HG02623 (cell line): ENCODE measurements around the gene FMO4.
"Not testable (repeated sequence)": the region's sequence is repeated elsewhere in the genome, so short reads cannot be mapped to it uniquely, and the experiment has no call there.

Experiments used
- ATAC-seq: cut with Tn5 transposase; IDR thresholded peaks from one replicate; pipeline ENCODE4 v1.9.1; 2021; ENCODE audit warnings: moderate library complexity; ENCODE audit not compliant: unreplicated experiment

FMO4 gene

DNA sequence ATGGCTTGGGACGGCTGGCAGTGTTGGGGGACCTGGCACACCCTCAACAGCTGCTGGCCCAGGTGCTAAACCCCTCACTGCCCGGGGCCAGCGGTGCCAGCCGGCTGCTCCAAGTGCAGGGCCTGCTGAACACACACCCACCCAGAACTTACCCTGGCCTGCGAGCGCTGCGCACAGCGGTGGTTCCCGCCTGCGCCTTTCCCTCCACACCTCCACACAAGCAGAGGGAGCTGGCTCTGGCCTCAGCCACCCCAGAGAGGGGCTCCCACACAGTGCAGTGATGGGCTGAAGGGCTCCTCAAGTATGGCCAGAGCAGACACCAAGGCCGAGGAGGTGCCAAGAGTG, 67.9 kb downstream of the FMO4 start:
- no peak for ATAC-seq

DNA sequence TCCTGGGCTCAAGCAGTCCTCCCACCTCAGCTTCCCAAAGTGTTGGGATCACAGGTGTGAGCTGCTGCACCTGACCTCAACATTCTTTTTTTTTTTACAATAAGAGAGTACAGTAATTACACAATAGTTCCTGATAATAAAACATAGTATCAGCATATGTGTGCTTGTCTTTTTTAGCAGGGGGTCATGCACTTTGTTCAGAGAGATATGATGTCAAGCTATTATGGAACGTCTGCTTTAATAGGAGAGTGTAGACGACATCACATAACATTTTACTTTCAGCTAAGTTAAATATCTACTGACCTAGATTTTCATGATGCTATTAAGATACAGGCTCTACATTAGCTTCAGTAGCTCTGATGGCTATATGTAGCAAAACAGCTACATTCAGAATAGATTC, 70.5 kb downstream of the FMO4 start:
- ATAC-seq = no peak

DNA sequence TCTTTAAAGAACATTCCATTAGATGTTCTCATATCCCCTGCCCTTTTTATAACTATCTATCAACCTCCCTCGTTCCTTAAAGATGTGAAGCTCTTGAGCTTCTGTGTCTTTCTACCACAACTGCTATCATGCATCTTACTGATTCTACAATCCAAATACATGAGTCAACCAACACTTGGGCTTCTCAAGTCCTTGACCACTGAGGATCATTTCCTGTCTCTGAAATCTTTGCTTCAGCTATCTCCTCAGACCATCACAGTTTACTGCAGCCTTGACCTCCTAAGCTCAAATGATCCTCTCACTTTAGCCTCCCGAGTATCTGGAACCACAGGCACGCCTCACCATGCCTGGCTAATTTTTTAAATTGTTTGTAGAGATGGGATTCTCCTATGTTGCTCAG, 75.2 kb downstream of the FMO4 start:
- no peak for ATAC-seq

DNA sequence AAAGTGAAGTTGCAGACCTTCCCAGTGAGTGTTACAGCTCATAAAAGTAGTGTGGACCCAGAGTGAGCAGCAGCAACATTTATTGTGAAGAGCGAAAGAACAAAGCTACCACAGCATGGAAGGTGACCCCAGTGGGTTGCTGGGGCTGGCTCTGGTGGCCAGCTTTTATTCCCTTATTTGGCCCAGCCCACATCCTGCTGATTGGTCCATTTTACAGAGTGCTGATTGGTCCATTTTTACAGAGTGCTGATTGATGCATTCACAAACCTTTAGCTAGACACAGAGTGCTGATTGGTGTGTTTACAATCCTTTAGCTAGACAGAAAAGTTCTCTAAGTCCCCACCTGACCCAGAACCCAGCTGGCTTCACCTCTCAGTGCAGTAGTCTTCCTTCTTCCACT, 76.8 kb downstream of the FMO4 start:
- not testable (repeated sequence) for ATAC-seq
